Stimulated activated CD8-positive, alpha-beta memory T cell treated with anti-CD3 and anti-CD28 coated beads, Interleukin-12 subunit alpha, Interleukin-12 subunit beta, amount 100 ng/mL, for 4 hours (primary cell): ENCODE measurements around the gene PPP1R18.
"Not testable (repeated sequence)": the region's sequence is repeated elsewhere in the genome, so short reads cannot be mapped to it uniquely, and the experiment has no call there.

Source experiments
- DNase-seq: peaks from one replicate; pipeline ENCODE4 v3.0.0-alpha.2; 2020; ENCODE audit warnings: low read depth

Gene PPP1R18

DNA sequence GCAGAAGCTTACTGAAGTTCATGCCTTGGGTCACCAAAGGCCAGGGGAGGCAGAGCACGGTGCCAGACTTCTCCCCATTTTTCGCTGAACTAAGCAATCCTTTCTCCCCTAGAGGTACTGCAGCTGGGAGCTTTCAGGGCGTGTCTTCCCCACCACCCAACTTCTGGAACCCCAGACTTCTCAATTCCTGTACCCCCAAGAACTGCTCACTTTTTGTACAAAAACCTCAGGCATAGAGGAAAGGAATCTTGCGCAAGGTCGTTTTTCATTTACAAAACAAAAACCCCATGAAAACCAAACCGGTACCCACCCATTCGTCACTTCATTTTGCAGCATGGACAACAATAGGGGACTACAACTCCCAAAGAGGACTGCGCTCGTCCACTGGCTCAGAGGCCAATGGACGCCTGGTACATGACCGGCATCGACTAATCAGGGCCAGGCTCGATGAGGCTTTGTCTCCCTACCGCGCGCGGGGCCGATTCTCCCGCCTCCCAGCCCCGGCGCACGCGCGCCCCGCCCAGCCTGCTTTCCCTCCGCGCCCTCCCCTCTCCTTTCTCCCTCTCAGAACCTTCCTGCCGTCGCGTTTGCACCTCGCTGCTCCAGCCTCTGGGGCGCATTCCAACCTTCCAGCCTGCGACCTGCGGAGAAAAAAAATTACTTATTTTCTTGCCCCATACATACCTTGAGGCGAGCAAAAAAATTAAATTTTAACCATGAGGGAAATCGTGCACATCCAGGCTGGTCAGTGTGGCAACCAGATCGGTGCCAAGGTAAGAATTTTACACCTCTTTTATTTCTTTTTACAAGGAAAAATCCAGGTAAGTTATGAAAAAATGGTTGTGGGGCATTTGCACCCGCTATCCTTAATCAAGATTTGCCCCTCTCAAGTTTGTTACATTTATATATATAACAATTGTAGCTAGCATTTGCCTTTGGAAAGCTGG, 33.6 kb upstream of the PPP1R18 start, which contains the start of gene TUBB:
TSS of gene TUBB (plus strand) at position 562 of the 947 bp plus-strand sequence. CDS start at position 717, 155 bp downstream.
- DNase-seq, result peak; percentile 86

DNA sequence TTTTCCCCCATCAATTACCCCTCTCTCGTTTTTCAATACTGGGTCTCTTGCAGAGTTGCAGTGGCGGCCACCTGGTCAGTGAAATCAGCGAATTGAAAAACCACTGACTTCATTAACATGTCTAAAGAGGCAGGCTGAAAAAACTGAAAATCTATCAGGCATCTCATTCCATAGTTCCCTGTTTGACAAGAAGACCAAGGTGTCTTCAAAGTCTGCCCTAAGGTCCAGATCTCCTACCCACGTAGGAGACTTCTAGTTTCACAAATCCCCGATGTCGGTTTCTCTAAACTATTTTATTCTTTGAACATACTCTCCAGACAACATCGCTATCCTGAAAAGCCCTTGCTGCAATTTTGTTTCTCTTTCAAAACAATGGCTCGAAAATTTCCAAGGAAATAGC, 32.9 kb upstream of the PPP1R18 start:
- DNase-seq, result no peak

DNA sequence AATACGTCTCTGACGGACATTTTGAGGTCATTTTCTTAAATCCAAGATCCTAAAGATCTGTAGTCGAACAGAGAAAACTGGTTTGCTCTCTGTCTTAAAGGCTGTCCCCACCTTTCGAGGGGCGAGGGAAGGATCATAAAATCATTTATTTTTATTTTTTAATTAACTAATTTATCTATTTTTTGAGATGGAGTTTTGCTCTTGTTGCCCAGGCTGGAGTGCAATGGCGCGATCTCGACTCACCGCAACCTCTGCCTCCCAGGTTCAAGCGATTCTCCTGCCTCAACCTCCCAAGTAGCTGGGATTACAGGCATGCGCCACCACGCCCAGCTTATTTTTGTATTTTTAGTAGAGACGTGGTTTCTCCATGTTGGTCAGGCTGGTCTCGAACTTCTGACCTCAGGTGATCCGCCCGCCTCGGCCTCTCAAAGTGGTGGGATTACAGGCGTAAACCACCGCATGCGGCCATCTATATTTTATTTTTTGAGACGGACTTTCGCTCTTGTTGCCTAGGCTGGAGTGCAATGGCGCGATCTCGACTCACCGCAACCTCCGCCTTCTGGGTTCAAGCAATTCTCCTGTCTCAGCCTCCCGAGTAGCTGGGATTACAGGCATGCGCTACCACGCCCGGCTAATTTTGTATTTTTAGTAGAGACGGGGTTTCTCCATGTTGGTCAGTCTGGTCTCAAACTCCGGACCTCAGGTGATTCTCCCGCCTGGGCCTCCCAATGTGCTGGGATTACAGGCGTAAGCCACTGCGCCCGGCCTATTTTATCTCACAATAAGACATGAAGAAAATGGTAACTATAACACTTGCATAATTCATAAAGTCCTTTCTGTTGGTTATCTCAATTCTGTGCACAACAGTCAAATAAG, 31.6 kb upstream of the PPP1R18 start:
- DNase-seq, result not testable (repeated sequence)

DNA sequence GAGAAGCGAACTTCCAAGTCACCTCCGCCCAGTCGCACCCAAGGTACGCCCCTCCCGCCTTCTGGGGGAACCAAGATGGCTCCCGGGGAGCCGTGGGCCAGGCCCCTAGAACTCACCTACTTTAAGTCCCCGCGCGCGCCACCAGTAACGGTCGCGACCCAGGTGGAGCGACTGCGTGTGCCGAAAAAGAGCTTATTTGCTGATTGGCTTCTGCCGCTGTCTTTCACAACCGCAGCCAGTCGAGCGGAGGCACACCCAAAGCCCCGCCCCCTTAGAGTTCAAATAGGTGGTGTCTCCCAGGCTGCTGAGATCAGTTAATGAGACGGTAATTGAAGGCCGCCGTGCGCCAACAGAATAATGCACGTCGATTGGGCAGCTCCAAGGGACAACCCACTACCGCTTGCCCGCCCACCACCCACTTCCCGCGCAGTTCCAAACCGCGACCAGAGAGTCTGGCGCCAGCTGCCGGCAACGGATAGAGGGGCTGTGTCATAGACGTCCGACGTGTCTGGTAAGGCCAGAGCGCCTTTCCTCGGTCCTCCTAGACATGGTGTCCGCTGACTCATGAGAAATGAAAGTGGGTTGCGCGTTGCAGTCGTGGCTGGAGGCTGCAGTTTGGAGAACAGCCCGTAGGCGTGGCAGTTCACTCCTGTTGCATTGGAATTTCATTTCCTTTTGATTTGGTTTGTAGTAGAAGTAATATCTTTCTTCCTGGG, 30.8 kb upstream of the PPP1R18 start, which contains the start of gene MDC1:
TSS of gene MDC1 (minus strand) at position 153 of the 716 bp plus-strand sequence. CDS start 2,106 bp downstream, outside the sequence.
- DNase-seq, result peak; percentile 98

DNA sequence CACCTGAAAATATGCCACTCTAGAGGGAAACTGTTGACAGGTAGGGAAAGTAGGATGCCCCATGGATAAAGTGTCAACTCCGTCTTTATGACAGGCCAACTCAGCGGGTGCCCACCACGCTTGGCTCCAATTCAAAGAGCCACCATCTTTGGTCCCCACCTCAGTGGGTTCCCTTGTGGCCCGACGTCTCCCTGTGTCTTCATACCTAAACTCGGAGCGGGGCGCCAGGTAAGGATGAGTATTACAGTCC, 30.4 kb upstream of the PPP1R18 start:
- no peak for DNase-seq

DNA sequence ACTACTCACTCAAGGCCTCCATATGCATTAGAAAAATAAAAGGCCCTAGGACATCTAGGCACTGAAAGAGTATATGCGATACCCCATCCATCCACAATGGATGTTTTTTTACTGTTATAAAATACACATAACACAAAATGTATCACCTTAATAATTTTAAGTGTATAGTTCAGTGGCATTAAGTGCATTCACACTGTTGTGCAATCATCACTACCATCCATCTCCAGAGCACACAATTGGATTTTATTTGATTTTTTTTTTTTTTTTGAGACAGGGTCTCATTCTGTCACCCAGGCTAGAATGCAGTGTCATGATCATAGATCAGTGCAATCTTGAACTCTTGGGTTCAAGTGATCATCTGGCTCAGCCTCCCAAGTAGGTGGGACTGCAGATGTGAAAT, 27.8 kb upstream of the PPP1R18 start:
- DNase-seq, result no peak

DNA sequence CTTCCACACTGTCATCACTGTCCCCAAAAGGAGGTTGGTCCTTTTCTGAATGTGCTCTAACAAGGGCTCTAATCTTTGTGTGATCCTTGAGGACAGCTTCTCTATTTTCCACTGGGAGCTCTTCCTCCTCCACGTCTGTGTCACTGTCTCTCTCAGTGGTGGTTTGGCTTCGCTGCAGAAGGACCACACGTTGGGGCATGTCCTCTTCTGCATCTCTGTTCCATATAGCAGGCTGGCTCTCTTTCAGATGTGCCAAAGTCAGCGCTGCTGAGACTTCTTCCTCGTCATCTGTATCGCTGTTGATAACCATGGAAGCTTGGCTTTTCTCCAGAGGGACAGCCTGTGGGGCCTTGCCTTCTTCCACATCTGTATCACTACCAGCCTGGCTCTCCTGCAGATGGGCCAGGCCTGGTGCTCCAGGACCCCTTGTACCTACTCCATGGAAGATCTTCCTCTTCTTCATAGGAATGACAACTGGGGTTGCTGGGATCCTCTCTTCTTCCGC, 26.0 kb upstream of the PPP1R18 start:
- DNase-seq, result no peak

DNA sequence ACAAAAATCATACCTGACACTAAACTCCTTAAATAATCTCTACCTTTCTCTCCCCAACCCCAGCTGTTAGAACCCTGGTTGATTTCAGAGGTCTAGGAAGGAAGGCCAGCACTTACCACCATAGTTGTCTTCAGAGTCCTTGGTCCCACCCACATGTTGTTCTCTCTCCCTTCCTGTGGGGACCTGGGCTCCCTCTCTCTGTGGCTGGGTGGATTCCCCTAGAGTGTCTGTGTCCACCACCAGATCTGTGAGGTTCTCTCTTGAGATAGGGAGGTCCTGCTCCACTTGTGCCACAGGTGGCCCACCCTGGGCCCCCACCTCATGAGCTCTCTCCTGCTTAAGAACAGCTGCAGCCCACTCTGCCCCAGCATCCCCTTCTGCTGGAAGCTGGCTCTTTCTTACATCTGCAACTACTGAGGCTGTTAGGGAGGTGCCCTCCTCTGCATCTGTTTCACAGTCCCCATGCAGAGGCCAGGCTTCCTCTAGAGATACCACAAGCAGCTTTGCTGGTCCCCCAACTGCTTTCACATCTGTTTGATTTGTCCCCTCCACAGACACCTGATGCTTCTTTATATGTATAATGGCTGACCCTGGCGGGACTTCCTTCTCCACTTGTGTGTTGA, 25.4 kb upstream of the PPP1R18 start:
- DNase-seq, result no peak

DNA sequence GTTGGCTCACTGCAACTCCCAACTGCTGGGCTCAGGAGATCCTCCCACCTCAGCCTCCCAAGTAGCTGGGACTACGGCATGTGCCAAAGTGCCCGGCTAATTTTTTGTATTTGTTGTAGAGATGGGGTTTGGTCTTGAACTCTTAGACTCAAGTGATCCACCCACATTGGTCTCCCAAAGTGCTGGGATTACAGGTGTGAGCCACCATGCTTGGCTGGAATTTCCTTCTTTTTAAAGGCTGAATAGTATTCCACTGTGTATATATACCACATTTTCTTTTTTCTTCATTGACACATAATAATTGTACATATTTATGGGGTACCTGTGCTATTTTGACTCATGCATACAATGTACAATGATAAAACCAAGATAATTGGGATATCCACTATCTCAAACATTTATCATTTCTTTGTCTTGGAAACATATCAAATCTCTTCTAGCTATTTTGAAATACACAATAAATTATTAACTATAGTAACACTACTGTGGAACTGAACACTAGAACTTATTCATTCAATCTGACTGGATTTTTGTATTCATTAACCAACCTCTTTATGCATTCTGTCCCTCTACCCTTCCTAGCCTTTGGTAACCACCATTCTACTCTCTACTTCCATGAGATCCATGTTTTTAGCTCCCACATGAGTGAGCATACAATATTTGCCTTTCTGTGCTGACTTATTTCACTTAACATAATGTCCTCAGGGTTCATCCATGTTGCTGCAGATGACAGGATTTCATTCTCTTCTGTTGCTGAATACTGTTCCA, 22.8 kb upstream of the PPP1R18 start:
- DNase-seq, result no peak

DNA sequence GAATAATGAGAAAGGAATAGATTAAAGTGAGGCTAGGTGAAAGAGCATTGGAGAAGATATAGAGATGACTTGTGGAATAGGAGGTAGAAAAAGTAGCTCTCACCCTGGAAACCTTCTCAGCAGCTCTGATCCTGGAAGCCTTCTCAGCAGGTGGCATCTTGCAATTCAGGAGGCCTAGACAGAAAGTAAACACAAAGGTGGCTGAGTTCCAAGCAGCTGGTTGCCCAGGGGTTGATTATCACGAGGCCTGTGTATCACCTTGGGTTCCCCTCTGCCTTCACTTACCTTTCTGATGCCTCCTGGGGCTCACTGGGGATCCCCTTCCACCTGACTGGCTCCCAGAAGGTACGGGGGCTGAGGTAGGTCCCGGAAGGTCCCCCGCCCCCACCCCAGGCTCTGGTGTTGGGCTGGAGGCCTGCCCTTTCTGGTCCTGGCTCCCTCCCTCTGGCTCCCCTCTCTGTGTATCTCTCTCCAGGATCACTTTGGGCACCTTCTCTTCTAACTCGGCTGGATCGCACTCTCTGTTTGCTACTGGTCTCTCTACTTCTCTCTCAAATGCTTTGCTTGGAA, 20.9 kb upstream of the PPP1R18 start:
- DNase-seq, result no peak

DNA sequence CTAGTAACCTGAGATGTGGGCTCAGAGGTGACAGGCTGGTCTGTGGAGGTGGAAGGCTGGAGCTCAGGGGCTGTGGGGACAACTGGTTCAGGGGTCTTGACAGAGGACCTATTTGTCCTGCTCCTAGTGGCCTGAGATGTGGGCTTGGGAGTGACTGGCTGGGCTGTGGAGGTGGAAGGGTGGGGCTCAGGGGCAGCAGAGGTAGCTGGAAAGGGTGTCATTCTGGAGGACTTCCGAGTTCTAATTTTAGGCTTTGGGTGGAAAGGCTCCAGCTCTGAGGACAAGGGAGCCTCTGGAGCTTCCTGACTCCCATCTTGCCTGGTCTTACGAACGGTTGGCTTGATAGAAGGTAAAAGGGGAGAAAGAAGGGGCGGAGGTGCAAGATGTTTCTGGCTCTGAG, 19.2 kb upstream of the PPP1R18 start:
- no peak for DNase-seq

DNA sequence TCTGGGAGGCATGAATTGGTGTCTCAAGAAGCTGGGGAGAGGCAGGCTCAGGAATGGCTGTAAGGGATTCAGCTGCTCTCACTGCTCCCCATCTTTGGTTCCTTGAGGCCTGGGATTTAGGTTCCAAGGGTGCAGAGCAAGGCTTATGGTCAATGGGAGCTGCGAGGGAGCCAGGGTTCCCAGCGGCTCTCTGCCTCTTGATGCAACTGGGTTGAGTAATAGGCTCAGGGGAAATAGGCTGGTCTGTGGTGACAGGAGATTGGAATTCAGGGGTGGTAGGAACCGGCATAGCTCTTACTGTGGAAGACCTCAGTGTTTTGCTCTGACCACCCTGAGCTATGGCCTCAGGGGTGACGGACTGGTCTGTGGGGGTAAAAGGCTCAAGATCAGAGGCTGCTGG, 17.4 kb upstream of the PPP1R18 start:
- no peak for DNase-seq

DNA sequence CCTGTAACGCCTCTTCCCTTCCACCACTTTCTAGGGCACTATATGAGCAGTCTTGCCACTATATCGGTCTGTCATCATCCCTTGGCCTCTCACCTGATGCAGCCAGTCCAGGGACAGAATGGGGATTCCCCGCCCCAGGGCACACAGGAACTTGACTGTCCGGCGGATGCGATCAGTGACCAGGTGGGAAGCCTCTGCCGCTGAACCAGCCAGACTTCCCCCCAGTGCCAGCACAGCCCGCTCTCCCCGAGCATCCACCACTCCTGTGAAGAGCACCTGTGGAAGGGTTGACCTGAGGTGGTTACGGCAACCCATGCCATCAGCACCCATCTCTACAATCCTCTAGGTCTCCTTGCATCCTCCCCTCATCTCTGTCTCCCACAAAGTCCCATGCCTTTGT, 16.6 kb upstream of the PPP1R18 start:
- DNase-seq, result no peak

DNA sequence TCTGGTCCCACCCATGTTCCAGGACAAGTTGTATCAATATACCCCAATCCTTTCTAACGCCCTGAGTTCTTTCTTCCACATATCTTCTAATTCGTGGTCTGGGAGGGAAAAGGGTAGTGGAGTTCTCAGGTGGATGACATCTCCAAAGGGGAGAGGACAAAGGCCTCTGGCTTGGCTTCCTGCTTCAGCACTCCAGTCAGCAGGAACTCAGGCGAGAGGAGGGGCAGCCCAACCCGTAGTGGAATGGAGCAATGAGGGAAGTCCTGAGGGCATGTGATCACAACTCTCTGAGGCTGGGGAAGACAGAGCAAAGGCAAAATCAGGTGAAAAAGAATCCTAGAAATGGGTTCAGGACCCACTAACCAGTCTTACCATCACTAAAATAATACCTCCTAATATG, 13.9 kb upstream of the PPP1R18 start:
- no peak for DNase-seq

DNA sequence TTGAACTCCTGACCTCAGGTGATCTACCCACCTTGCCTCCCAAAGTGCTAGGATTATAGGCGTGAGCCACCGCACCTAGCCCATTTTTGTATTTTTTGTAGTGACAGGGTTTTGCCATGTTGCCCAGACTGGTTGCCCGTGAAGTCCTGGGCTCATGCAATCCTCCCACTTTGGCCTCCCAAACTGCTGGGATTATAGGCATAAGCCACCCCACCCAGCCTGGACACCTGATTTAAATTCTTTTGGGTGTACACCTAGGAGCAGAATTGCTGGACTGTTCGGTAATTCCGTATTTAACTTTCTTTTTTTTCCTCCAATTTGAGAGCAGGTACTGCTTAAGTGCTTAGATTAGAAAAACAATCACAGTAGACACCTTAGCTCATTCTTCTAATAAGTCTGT, 10.0 kb upstream of the PPP1R18 start:
- DNase-seq, result no peak

DNA sequence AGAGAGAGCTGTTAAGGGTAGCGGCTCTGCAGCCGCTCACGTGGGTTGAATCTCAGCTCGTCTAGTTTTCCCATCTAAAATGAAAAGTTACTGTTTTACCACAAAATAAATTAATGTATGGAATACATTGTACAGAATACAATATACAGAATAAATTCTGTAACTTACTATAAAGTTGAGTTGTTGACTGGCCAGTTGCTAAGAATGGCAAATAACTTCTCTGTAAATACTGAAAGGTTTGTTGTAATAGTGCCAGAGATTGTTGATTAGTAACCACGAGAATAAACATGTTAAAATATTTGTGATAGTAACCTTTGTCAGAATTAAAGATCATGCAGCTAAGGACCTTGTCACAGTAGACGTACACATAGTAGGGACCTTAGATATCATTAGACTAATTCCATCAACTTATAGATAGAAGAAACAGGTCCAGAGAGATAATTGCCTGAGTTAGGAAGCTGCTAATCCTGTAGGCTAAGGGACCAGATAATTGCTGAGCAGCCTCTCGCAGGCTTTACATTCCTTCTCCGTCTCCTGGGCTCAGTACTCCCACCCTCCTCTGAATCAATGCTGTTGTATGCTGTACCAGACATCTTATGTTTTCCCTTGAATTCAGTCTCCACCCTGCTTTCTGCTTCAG, 4.9 kb upstream of the PPP1R18 start:
- no peak for DNase-seq

DNA sequence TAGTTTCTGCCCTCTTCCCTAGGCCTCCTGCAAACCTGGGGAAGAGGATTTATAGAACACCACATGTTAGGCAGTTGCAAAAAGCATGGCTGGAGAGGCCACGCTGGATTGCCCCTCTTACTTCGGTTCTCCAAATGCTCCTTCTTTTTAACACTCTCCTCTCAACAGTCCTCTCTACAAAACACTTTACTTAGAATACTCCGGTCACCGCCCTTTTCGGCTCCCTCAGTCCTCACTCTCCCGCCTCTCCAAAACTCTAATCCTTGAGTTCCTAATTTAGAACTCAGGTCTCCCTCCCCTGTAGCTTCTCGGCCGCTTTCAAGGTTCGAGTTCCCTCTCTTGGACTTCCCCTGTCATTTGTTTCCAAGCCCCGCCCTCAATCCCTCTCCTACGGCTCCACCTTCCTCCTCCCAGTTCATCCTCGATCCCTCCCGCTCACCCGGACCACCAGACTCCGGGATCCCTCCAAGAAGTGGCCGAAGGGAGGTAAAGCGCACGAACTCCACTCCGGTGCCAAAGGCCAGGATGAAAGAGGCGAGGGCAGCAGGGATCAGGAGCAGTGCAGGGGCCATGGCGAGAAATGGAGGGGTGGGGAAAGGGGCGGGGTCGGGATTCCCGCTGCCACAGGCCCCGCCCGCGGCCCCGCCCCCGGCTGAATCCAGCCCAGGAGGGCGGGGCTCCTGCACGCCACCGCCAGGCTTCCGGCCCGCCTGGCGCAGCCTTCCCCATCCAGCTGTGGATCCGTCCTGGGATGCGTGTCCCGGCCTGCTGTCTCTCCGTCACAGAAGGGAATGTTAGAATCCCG, 4.2 kb upstream of the PPP1R18 start, which contains the start of gene NRM:
TSS of gene NRM (minus strand) at position 582 of the 805 bp plus-strand sequence. CDS start at position 572, 10 bp downstream.
- DNase-seq, result peak; percentile 60

DNA sequence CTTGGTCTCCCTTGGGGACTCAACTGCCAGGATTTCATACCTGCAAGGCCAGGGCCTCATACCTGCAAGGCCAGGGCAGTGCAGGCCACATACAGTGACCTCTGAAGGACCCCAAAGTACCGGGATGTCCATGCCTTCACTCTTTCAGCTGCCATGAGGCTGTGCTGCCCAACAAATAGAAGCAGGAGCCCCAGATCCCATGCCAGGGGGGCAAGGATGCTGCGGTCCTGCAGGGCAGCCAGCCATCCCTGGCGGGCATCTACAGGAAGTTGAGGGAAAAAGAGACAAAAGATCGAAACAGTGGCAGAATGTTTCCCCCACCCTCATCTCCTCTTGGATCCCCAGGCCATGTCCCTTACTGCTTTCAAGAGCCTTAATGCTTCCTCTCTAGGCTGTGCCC, 3.5 kb upstream of the PPP1R18 start:
- no peak for DNase-seq
